PC-3 (cell line): Measurements from ENCODE around the gene STOX2.

Experiments used
- EZH2phosphoT487 ChIP-seq: fragments of 300-600 bp; sonication (generic); IDR thresholded peaks from 2 replicates; pipeline ENCODE4 v1.6.1; 2018; ENCODE audit warnings: mild to moderate bottlenecking, antibody characterized with exemption, low read length, borderline replicate concordance
- TF ChIP-seq, protein P1 (sequence below): fragments of 300-600 bp; sonication (generic); conservative IDR thresholded peaks from 2 replicates; pipeline ENCODE4 v1.5.1; 2017; ENCODE audit warnings: antibody characterized with exemption, low read depth, mild to moderate bottlenecking, low read length

DNA sequence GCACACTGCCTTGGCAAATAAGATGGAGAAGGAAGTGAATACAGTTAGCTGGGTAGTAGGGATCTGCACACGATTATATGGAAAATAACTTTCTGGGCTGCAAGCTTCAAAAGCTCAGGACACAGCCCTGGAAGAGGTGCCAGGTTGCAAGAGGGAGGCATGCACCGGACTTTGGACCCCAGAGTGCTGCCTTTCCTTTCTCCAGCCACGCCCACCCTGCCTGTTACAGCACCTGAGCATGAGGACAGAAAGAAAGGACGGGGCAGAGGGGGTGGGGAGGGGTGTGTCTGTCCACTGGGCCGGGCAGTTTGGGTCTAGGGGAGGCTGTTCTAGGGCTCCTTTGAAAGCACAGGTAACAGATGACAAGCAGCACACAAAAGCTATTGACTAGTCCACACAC lies 159.8 kb downstream of the STOX2 start:
- TF ChIP-seq, protein P1, sequence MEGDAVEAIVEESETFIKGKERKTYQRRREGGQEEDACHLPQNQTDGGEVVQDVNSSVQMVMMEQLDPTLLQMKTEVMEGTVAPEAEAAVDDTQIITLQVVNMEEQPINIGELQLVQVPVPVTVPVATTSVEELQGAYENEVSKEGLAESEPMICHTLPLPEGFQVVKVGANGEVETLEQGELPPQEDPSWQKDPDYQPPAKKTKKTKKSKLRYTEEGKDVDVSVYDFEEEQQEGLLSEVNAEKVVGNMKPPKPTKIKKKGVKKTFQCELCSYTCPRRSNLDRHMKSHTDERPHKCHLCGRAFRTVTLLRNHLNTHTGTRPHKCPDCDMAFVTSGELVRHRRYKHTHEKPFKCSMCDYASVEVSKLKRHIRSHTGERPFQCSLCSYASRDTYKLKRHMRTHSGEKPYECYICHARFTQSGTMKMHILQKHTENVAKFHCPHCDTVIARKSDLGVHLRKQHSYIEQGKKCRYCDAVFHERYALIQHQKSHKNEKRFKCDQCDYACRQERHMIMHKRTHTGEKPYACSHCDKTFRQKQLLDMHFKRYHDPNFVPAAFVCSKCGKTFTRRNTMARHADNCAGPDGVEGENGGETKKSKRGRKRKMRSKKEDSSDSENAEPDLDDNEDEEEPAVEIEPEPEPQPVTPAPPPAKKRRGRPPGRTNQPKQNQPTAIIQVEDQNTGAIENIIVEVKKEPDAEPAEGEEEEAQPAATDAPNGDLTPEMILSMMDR = no peak
- no peak for TF ChIP-seq EZH2phosphoT487
